IMR-90 (cell line): Measurements from ENCODE around the gene SMARCD2. TPM values are rescaled to one million over a fixed set of nuclear protein-coding genes. Genes with fewer than 3 reads are reported as not detected.
"Not testable (repeated sequence)": the region's sequence is repeated elsewhere in the genome, so short reads cannot be mapped to it uniquely, and the experiment has no call there.

Source experiments
- ATAC-seq: fragments of 200-7000 bp; cut with Tn5 transposase; 2 replicates; pipeline ENCODE4 v1.9.1; 2020; ENCODE audit warnings: low read depth, mild to moderate bottlenecking, moderate library complexity
- BruUV-seq: library from RNA; stranded (reverse); fragments of 400-500 nt; replicated peaks from 2 replicates; lab custom pipeline; 2021; lab: Mats Ljungman, UMichigan
- CTCF ChIA-PET: fragments of 300-600 bp; formaldehyde crosslinking; extraction: SDS; loops from one replicate; lab custom pipeline; 2021; ENCODE audit warnings: antibody characterized with exemption; lab: Yijun Ruan, JAX
- POLR2A ChIA-PET: fragments of 300-600 bp; sonication (Branson Sonifier 250); formaldehyde crosslinking; loops from one replicate; lab custom pipeline; 2022; ENCODE audit warnings: antibody characterized with exemption; ENCODE audit not compliant: unreplicated experiment; lab: Charles Lee
- DNase-seq: peaks from one replicate; pipeline ENCODE4 v3.0.0; 2013
- H2AFZ ChIP-seq: replicated peaks from 2 replicates; pipeline ENCODE3; 2013; ENCODE audit warnings: low read length, mild to moderate bottlenecking; ENCODE audit not compliant: poor library complexity
- H2AK5ac ChIP-seq: 2 replicates; pipeline ENCODE4 v1.6.1; 2013; ENCODE audit warnings: low read depth, low read length, inconsistent platforms
- H2AK9ac ChIP-seq: replicated peaks from 2 replicates; pipeline ENCODE3; 2013; ENCODE audit warnings: mild to moderate bottlenecking, low read depth, low read length, moderate library complexity; ENCODE audit not compliant: poor library complexity
- H2BK120ac ChIP-seq: 2 replicates; pipeline ENCODE4 v1.6.1; 2013; ENCODE audit warnings: low read depth, low read length, inconsistent platforms
- H2BK15ac ChIP-seq: 3 replicates; pipeline ENCODE4 v1.6.1; 2013; ENCODE audit warnings: low read depth, low read length, inconsistent platforms
- H2BK20ac ChIP-seq: 2 replicates; pipeline ENCODE4 v1.6.1; 2013; ENCODE audit warnings: low read depth, mild to moderate bottlenecking, inconsistent platforms, low read length, moderate library complexity
- H2BK5ac ChIP-seq: 2 replicates; pipeline ENCODE4 v1.6.1; 2013; ENCODE audit warnings: mild to moderate bottlenecking, low read depth, low read length, inconsistent platforms; ENCODE audit not compliant: poor library complexity, severe bottlenecking
- H3K14ac ChIP-seq: replicated peaks from 2 replicates; pipeline ENCODE4 v1.6.1; 2013; ENCODE audit warnings: low read depth, low read length, inconsistent platforms
- H3K18ac ChIP-seq: 2 replicates; pipeline ENCODE4 v1.6.1; 2013; ENCODE audit warnings: low read depth, low read length, control low read depth
- H3K23ac ChIP-seq: 2 replicates; pipeline ENCODE4 v1.6.1; 2013; ENCODE audit warnings: low read depth, low read length, inconsistent platforms
- H3K27ac ChIP-seq: 2 replicates; pipeline ENCODE4 v1.5.1; 2013; ENCODE audit warnings: mild to moderate bottlenecking, control low read depth, low read length; ENCODE audit not compliant: insufficient read depth
- H3K27me3 ChIP-seq: 2 replicates; pipeline ENCODE4 v1.6.1; 2013; ENCODE audit warnings: low read length; ENCODE audit not compliant: control insufficient read depth, insufficient read depth
- H3K36me3 ChIP-seq: 2 replicates; pipeline ENCODE4 v1.6.1; 2013; ENCODE audit warnings: low read length, mixed read lengths; ENCODE audit not compliant: control insufficient read depth, insufficient read depth
- H3K4ac ChIP-seq: 2 replicates; pipeline ENCODE4 v1.6.1; 2013; ENCODE audit warnings: low read depth, low read length, inconsistent platforms
- H3K4me1 ChIP-seq: 2 replicates; pipeline ENCODE4 v1.6.1; 2013; ENCODE audit warnings: low read length, mixed read lengths; ENCODE audit not compliant: control insufficient read depth, insufficient read depth
- H3K4me2 ChIP-seq: 2 replicates; pipeline ENCODE4 v1.6.1; 2013; ENCODE audit warnings: low read depth, mild to moderate bottlenecking, control low read depth, low read length, moderate library complexity
- H3K4me3 ChIP-seq: 2 replicates; pipeline ENCODE4 v1.5.1; 2013; ENCODE audit warnings: low read depth, mild to moderate bottlenecking, control low read depth, low read length, moderate library complexity; ENCODE audit not compliant: insufficient read depth
- H3K56ac ChIP-seq: 2 replicates; pipeline ENCODE4 v1.6.1; 2013; ENCODE audit warnings: low read length, inconsistent platforms; ENCODE audit not compliant: insufficient read depth; ENCODE audit errors: extremely low read depth
- H3K79me1 ChIP-seq, 2 experiments: 2 replicates each; pipeline ENCODE4 v1.6.1; 2013; ENCODE audit warnings: low read length in 2 of 2, inconsistent platforms in 1 of 2, low read depth in 1 of 2
- H3K9ac ChIP-seq: 2 replicates; pipeline ENCODE4 v1.6.1; 2013; ENCODE audit warnings: low read depth, low read length, control low read depth
- H3K9me1 ChIP-seq: 2 replicates; pipeline ENCODE4 v1.6.1; 2013; ENCODE audit warnings: low read length, inconsistent platforms; ENCODE audit not compliant: insufficient read depth
- H3K9me3 ChIP-seq: 2 replicates; pipeline ENCODE4 v1.6.1; 2013; ENCODE audit warnings: low read length; ENCODE audit not compliant: control insufficient read depth, insufficient read depth
- H4K20me1 ChIP-seq: 2 replicates; pipeline ENCODE4 v1.6.1; 2013; ENCODE audit warnings: low read length, inconsistent platforms; ENCODE audit not compliant: insufficient read depth
- H4K5ac ChIP-seq: 2 replicates; pipeline ENCODE4 v1.6.1; 2013; ENCODE audit warnings: mild to moderate bottlenecking, low read depth, low read length, control low read depth
- H4K8ac ChIP-seq, 2 experiments: 2 replicates each; pipeline ENCODE4 v1.6.1; 2013; ENCODE audit warnings: low read depth in 2 of 2, low read length in 2 of 2, control low read depth in 1 of 2, inconsistent platforms in 1 of 2
- H4K91ac ChIP-seq: 2 replicates; pipeline ENCODE4 v1.6.1; 2013; ENCODE audit warnings: low read depth, low read length, inconsistent platforms; ENCODE audit not compliant: insufficient read depth
- WGBS, 2 experiments: methylation state at CpG; one replicate each; pipeline versions ENCODE4 v1.1.5 to v1.1.7; 2013; ENCODE audit warnings: missing lambda C conversion rate in 2 of 2; ENCODE audit not compliant: insufficient read length in 1 of 2; ENCODE audit errors: extremely low coverage in 2 of 2; 5-methylcytosine and 5-hydroxymethylcytosine counted together
- dilution Hi-C: fragments of 300-500 bp; cut with HindIII; formaldehyde crosslinking; loops from one replicate; pipeline ENCODE4 v1.14.3; 2018; ENCODE audit warnings: low sequenced_read_pairs; ENCODE audit not compliant: unreplicated experiment
- in situ Hi-C: fragments of 300-500 bp; cut with MboI; formaldehyde crosslinking; loops from 3 replicates; pipeline ENCODE4 v1.14.3; 2019; ENCODE audit warnings: low sequenced_read_pairs, inconsistent platforms, mixed read lengths
- intact Hi-C: fragments of 100-400 bp; cut with micrococcal nuclease; formaldehyde crosslinking; loops from 2 replicates; pipeline ENCODE4 v1.10.0; 2022
- polyA plus RNA-seq, 3 experiments: library from polyadenylated mRNA; depleted of rRNA; stranded (reverse); fragments of >200 nt; gene quantifications; 2 replicates each; pipeline ENCODE4 v1.2.3, GENCODE V29; 2012; ENCODE audit warnings: low replicate concordance in 1 of 3
- total RNA-seq: library from RNA; depleted of rRNA; stranded (reverse); fragments of >200 nt; gene quantifications from 2 replicates; pipeline ENCODE4 v1.2.3, GENCODE V29; 2012

Gene SMARCD2
- total and polyA plus RNA-seq, 2 of the 4 experiments (the other 2 are of a cell fraction) = 56.9 to 91.2 TPM

GRCh38 chr17:63874061-63874626 is 31.7 kb upstream of the SMARCD2 start:
- H3K4me1 ChIP-seq, H3K36me3 ChIP-seq, H3K4me3 ChIP-seq, H3K27ac ChIP-seq, H3K18ac ChIP-seq, CTCF ChIA-PET, H3K9me3 ChIP-seq, H4K91ac ChIP-seq, H2BK20ac ChIP-seq, dilution Hi-C loops, BruUV-seq, H3K4me2 ChIP-seq, H2AK9ac ChIP-seq, in situ Hi-C loops, intact Hi-C loops, H3K14ac ChIP-seq, H2AFZ ChIP-seq, H4K20me1 ChIP-seq, H2BK15ac ChIP-seq, H3K79me1 ChIP-seq, H4K8ac ChIP-seq, H3K9ac ChIP-seq, H2AK5ac ChIP-seq, H3K56ac ChIP-seq, H3K9me1 ChIP-seq, ATAC-seq, H3K4ac ChIP-seq, H3K23ac ChIP-seq, POLR2A ChIA-PET, H4K5ac ChIP-seq, H2BK5ac ChIP-seq, H2BK120ac ChIP-seq, DNase-seq: not testable (repeated sequence)
- H3K27me3 ChIP-seq = peaks cover 14% of the 10 kb centered on the region
- WGBS, 2 experiments = 0% methylated on average over 1 of the region's 8 CpGs; no CpG with 5 or more reads in 1 of the 2 experiments

GRCh38 chr17:63873577-63873976 is 31.1 kb upstream of the SMARCD2 start, which contains the start of gene CSH2:
Gene CSH2, minus strand, starts transcription at chr17:63873677. Its CDS starts 63 bp downstream, at chr17:63873614.
- H4K91ac ChIP-seq, H2BK20ac ChIP-seq, H3K4me2 ChIP-seq, H3K9me3 ChIP-seq, H4K8ac ChIP-seq, H3K79me1 ChIP-seq, H2AFZ ChIP-seq, H3K4me3 ChIP-seq, CTCF ChIA-PET, H3K4ac ChIP-seq, H3K9me1 ChIP-seq, BruUV-seq, dilution Hi-C loops, H3K9ac ChIP-seq, POLR2A ChIA-PET, intact Hi-C loops, H3K27ac ChIP-seq, DNase-seq, H2AK5ac ChIP-seq, H3K36me3 ChIP-seq, H3K56ac ChIP-seq, H2BK15ac ChIP-seq, H3K4me1 ChIP-seq, ATAC-seq, H2BK120ac ChIP-seq, H2BK5ac ChIP-seq, H3K14ac ChIP-seq, H4K5ac ChIP-seq, in situ Hi-C loops, H2AK9ac ChIP-seq, H4K20me1 ChIP-seq, H3K23ac ChIP-seq, H3K18ac ChIP-seq: not testable (repeated sequence)
- H3K27me3 ChIP-seq = peaks cover 14% of the 10 kb centered on the region
- WGBS, 2 experiments = no CpG with 5 or more reads among the region's 7 CpGs
